ENCODE results near the gene API5.

DNA sequence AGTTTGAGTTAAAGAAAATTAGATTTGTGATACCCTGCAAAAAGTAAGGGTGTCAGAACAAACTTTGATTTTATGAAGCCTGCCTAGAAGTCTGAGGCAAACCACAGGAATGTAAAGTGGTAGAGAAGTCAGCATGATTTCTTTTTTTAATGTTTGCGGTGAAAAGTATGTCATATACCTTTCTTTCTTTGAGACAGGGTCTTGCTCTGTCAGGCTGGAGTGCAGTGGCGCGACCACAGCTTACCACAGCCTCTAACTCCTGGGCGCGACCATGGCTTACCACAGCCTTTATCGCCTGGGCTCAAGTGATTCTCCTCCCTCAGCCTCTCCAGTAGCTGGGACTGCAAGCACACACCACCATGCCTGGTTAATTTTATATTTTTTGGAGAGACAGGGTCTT is 4.7 kb downstream of the API5 start:
- TF ChIP-seq, protein P1, sequence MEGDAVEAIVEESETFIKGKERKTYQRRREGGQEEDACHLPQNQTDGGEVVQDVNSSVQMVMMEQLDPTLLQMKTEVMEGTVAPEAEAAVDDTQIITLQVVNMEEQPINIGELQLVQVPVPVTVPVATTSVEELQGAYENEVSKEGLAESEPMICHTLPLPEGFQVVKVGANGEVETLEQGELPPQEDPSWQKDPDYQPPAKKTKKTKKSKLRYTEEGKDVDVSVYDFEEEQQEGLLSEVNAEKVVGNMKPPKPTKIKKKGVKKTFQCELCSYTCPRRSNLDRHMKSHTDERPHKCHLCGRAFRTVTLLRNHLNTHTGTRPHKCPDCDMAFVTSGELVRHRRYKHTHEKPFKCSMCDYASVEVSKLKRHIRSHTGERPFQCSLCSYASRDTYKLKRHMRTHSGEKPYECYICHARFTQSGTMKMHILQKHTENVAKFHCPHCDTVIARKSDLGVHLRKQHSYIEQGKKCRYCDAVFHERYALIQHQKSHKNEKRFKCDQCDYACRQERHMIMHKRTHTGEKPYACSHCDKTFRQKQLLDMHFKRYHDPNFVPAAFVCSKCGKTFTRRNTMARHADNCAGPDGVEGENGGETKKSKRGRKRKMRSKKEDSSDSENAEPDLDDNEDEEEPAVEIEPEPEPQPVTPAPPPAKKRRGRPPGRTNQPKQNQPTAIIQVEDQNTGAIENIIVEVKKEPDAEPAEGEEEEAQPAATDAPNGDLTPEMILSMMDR (conservative IDR thresholded peaks at IDR 0.05; ENCODE audit: low read depth in 2 of 2) = no peak
- TF ChIP-seq POLR2AphosphoS5 (IDR thresholded peaks at IDR 0.05; ENCODE audit: low read depth) (no peak), EZH2 (IDR thresholded peaks at IDR 0.05; ENCODE audit: low read depth, unreplicated experiment) (no peak), EZH2phosphoT487 (IDR thresholded peaks at IDR 0.05; ENCODE audit: unreplicated experiment) (no peak), CREB1 (CRISPR knock-in tag; IDR thresholded peaks at IDR 0.05; ENCODE audit: low read depth) (no peak), NANOG (IDR thresholded peaks at IDR 0.05; ENCODE audit: borderline replicate concordance) (no peak), ZNF114 (CRISPR knock-in tag; IDR thresholded peaks at IDR 0.05) (no peak)
- TF ChIP-seq, protein P2, sequence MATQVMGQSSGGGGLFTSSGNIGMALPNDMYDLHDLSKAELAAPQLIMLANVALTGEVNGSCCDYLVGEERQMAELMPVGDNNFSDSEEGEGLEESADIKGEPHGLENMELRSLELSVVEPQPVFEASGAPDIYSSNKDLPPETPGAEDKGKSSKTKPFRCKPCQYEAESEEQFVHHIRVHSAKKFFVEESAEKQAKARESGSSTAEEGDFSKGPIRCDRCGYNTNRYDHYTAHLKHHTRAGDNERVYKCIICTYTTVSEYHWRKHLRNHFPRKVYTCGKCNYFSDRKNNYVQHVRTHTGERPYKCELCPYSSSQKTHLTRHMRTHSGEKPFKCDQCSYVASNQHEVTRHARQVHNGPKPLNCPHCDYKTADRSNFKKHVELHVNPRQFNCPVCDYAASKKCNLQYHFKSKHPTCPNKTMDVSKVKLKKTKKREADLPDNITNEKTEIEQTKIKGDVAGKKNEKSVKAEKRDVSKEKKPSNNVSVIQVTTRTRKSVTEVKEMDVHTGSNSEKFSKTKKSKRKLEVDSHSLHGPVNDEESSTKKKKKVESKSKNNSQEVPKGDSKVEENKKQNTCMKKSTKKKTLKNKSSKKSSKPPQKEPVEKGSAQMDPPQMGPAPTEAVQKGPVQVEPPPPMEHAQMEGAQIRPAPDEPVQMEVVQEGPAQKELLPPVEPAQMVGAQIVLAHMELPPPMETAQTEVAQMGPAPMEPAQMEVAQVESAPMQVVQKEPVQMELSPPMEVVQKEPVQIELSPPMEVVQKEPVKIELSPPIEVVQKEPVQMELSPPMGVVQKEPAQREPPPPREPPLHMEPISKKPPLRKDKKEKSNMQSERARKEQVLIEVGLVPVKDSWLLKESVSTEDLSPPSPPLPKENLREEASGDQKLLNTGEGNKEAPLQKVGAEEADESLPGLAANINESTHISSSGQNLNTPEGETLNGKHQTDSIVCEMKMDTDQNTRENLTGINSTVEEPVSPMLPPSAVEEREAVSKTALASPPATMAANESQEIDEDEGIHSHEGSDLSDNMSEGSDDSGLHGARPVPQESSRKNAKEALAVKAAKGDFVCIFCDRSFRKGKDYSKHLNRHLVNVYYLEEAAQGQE (IDR thresholded peaks at IDR 0.05; ENCODE audit: unreplicated experiment) = no peak
- TF ChIP-seq, protein P3, sequence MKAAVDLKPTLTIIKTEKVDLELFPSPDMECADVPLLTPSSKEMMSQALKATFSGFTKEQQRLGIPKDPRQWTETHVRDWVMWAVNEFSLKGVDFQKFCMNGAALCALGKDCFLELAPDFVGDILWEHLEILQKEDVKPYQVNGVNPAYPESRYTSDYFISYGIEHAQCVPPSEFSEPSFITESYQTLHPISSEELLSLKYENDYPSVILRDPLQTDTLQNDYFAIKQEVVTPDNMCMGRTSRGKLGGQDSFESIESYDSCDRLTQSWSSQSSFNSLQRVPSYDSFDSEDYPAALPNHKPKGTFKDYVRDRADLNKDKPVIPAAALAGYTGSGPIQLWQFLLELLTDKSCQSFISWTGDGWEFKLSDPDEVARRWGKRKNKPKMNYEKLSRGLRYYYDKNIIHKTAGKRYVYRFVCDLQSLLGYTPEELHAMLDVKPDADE (IDR thresholded peaks at IDR 0.05) = no peak
